Chondrocyte (in vitro differentiated cells): Measurements from ENCODE around the gene RBM17. TPM values are rescaled to one million over a fixed set of nuclear protein-coding genes. Genes with fewer than 3 reads are reported as not detected.

Source experiments
- DNase-seq: peaks from one replicate; pipeline ENCODE4 v3.0.0; 2021; ENCODE audit warnings: mixed read lengths, low spot score
- H3K27ac Mint-ChIP-seq: one replicate; pipeline ENCODE4 v1.8.0; 2021; ENCODE audit warnings: mild to moderate bottlenecking, moderate library complexity, mixed read lengths; ENCODE audit not compliant: unreplicated experiment
- H3K27me3 Mint-ChIP-seq: 2 replicates; pipeline ENCODE4 v1.8.0; 2021; ENCODE audit warnings: low read depth, mixed read lengths
- H3K36me3 Mint-ChIP-seq: 2 replicates; pipeline ENCODE4 v1.8.0; 2021; ENCODE audit warnings: low read depth, mixed read lengths
- H3K4me1 Mint-ChIP-seq: 2 replicates; pipeline ENCODE4 v1.8.0; 2021; ENCODE audit warnings: low read depth, mild to moderate bottlenecking, mixed read lengths
- H3K4me3 Mint-ChIP-seq: one replicate; pipeline ENCODE4 v1.8.0; 2021; ENCODE audit warnings: mild to moderate bottlenecking, moderate library complexity, mixed read lengths; ENCODE audit not compliant: unreplicated experiment
- H3K9me3 Mint-ChIP-seq: 2 replicates; pipeline ENCODE4 v1.8.0; 2021; ENCODE audit warnings: low read depth, mixed read lengths
- total RNA-seq: library from RNA; stranded (reverse); gene quantifications from 3 replicates; pipeline ENCODE4 v1.2.1, GENCODE V29; 2021
- TF ChIP-seq, protein P1 (sequence below): fragments of 200-600 bp; sonication (generic); IDR thresholded peaks from 2 replicates; pipeline ENCODE4 v1.5.0; 2021; ENCODE audit warnings: antibody characterized with exemption, mild to moderate bottlenecking, moderate library complexity

Gene RBM17
- total RNA-seq, 1 donor from 2014 or later, result 59.0 TPM

- Mint-ChIP-seq H3K4me3 (no peak overlapping the region), H3K4me1 (peaks cover 22% of the 10 kb centered on the region), H3K9me3 (peaks cover 3% of the 10 kb centered on the region), H3K27me3 (peaks cover 15% of the 10 kb centered on the region), H3K36me3 (no peaks in the 10 kb centered on the region), H3K27ac (peak overlapping the region; percentile 74)
- no peak for DNase-seq
- TF ChIP-seq, protein P1, sequence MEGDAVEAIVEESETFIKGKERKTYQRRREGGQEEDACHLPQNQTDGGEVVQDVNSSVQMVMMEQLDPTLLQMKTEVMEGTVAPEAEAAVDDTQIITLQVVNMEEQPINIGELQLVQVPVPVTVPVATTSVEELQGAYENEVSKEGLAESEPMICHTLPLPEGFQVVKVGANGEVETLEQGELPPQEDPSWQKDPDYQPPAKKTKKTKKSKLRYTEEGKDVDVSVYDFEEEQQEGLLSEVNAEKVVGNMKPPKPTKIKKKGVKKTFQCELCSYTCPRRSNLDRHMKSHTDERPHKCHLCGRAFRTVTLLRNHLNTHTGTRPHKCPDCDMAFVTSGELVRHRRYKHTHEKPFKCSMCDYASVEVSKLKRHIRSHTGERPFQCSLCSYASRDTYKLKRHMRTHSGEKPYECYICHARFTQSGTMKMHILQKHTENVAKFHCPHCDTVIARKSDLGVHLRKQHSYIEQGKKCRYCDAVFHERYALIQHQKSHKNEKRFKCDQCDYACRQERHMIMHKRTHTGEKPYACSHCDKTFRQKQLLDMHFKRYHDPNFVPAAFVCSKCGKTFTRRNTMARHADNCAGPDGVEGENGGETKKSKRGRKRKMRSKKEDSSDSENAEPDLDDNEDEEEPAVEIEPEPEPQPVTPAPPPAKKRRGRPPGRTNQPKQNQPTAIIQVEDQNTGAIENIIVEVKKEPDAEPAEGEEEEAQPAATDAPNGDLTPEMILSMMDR, result no peak
Observed at GRCh38 chr10:6083523-6084475, 5.0 kb upstream of the RBM17 start.

DNA sequence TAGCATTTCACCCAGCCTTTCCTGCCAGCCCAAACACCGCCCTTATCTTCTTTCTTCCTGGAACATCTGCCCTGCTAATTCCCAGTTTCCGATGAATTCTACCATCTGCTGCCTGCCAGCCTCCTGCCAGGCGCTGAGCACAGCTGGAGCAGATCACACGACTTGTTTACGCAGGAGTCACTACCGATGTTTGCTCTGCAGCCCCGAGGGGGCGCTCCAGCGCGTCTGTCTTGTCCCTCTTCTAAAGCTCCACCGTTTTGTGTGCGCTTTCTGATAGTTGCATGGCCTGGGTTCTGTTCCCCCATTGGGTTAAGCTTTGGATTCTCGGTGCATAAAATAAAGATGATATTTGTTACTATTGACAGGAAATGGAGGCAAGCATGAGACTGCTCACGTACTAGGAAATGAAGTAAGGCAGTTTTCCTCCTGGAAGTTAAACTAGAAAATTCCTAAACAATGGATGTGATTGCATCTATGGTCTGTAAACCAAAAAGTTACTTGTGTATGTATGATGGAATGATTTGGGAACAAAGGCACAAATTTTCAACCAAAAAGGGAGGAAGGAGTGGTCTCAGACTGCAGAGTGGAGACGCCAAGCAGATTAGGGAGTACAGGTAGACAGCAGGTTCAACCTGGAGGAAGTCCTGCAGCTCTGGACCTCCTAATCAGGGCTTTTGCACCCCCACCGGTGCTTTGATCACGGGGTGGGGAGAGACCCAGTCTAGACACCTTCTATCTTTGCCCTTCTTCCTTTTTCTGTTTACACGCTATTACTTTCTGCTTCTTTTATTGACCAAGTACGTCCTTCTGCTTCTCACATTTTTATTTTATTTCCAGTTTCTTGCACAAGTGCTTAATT, 2.2 kb upstream of the RBM17 start:
- no peaks in the 10 kb centered on the region for H3K36me3 Mint-ChIP-seq
- peak overlapping the region; percentile 60 for H3K27ac Mint-ChIP-seq
- DNase-seq, result no peak
- H3K9me3 Mint-ChIP-seq, result peaks cover 3% of the 10 kb centered on the region
- H3K27me3 Mint-ChIP-seq, result peaks cover 15% of the 10 kb centered on the region
- peak overlapping the region; percentile 29 for H3K4me3 Mint-ChIP-seq
- H3K4me1 Mint-ChIP-seq, result peaks cover 40% of the 10 kb centered on the region
- TF ChIP-seq, protein P1, result peak; percentile 89

- Mint-ChIP-seq H3K27ac (peak overlapping the region; percentile 88), H3K4me3 (peak overlapping the region; percentile 90), H3K9me3 (no peaks in the 10 kb centered on the region), H3K36me3 (no peaks in the 10 kb centered on the region), H3K4me1 (peaks cover 35% of the 10 kb centered on the region), H3K27me3 (peaks cover 2% of the 10 kb centered on the region)
- TF ChIP-seq, protein P1, result no peak
- no peak for DNase-seq
Observed at GRCh38 chr10:6089334-6090219, 743 bp downstream of the RBM17 start.

GRCh38 chr10:6091630-6092029, 2.8 kb downstream of the RBM17 start:
- DNase-seq, result no peak
- Mint-ChIP-seq H3K4me3 (no peak overlapping the region), H3K36me3 (no peaks in the 10 kb centered on the region), H3K4me1 (peaks cover 36% of the 10 kb centered on the region), H3K27me3 (no peaks in the 10 kb centered on the region), H3K27ac (no peak overlapping the region), H3K9me3 (no peaks in the 10 kb centered on the region)
- TF ChIP-seq, protein P1, result no peak
